RWPE1 (cell line): ENCODE measurements around the gene RDH8.

Source experiments
- CTCF ChIA-PET: fragments of 350-600 bp; sonication (Branson Sonifier 250); formaldehyde crosslinking; extraction: SDS; loops from one replicate; lab custom pipeline; 2021; lab: Yijun Ruan, JAX
- POLR2A ChIA-PET: fragments of 400-600 bp; formaldehyde crosslinking; extraction: SDS; loops from one replicate; lab custom pipeline; 2020; ENCODE audit warnings: antibody characterized with exemption; ENCODE audit not compliant: low non-redundant PET; lab: Yijun Ruan, JAX
- DNase-seq: peaks from one replicate; pipeline ENCODE4 v3.0.0; 2012; ENCODE audit warnings: low spot score
- H3K27ac ChIP-seq: fragments of 450-650 bp; 2 replicates; pipeline ENCODE4 v1.5.1; 2017
- CTCF ChIP-seq: fragments of 450-650 bp; conservative IDR thresholded peaks from 2 replicates; pipeline ENCODE4 v1.5.1; 2017; ENCODE audit warnings: low read depth, mild to moderate bottlenecking

The RDH8 gene

GRCh38 chr19:10008184-10008765 lies 5.0 kb upstream of the RDH8 start:
- POLR2A ChIA-PET, result no interaction called here

GRCh38 chr19:10009714-10010224 lies 3.5 kb upstream of the RDH8 start:
- DNase-seq, result peak; percentile 28
- ChIA-PET POLR2A (interaction anchor here (0.6 kb wide), 1 partner anchor 680 kb away, joined by 4 read pairs; no protein-coding TSS in a partner anchor), CTCF (interaction anchor here (0.6 kb wide), 1 partner anchor 18 kb away, joined by 3 read pairs; no protein-coding TSS in a partner anchor)
- H3K27ac ChIP-seq, result peak overlapping the region; percentile 87
- TF ChIP-seq CTCF, result no peak

More at GRCh38 chr19:10008184-10008765, 5.0 kb upstream of the RDH8 start:
- peak overlapping the region; percentile 87 for H3K27ac ChIP-seq
- CTCF ChIA-PET, result no interaction called here
- no peak for TF ChIP-seq CTCF
- DNase-seq, result no peak

GRCh38 chr19:10010247-10010691 lies 3.0 kb upstream of the RDH8 start, which contains the start of gene COL5A3:
Gene COL5A3, minus strand, starts transcription at chr19:10010504. Its CDS starts 119 bp downstream, at chr19:10010385.
- DNase-seq, result peak; percentile 70
- ChIA-PET CTCF (interaction anchor here (0.6 to 0.9 kb wide), 2 partner anchors 17 to 19 kb away, joined by 3 to 4 read pairs; no protein-coding TSS in a partner anchor), POLR2A (no interaction called here)

GRCh38 chr19:10010939-10011338 lies 2.3 kb upstream of the RDH8 start:
- CTCF ChIA-PET, result interaction anchor here (0.9 kb wide), 1 partner anchor 18 kb away, joined by 4 read pairs; no protein-coding TSS in a partner anchor
- TF ChIP-seq CTCF, result no peak
- POLR2A ChIA-PET, result no interaction called here
- H3K27ac ChIP-seq, result peak overlapping the region; percentile 87
- DNase-seq, result no peak

More at GRCh38 chr19:10010247-10010691, 3.0 kb upstream of the RDH8 start, which contains the start of gene COL5A3:
- peak within 1 kb of the TSS; percentile 87 for H3K27ac ChIP-seq
- no peak for TF ChIP-seq CTCF

GRCh38 chr19:10011974-10012373 lies 1.3 kb upstream of the RDH8 start:
- ChIA-PET POLR2A (no interaction called here), CTCF (interaction anchor here (0.6 kb wide), 1 partner anchor 12 kb away, joined by 8 read pairs; no protein-coding TSS in a partner anchor)
- DNase-seq, result no peak
- TF ChIP-seq CTCF, result no peak
- H3K27ac ChIP-seq, result peak overlapping the region; percentile 87; the same call in 1 of the 2 replicates

- no peak overlapping the region for H3K27ac ChIP-seq
- CTCF ChIA-PET, result interaction anchor here (1.0 kb wide), 2 partner anchors 14 kb away, joined by 3 to 8 read pairs; no protein-coding TSS in a partner anchor
- no peak for DNase-seq
- POLR2A ChIA-PET, result no interaction called here
- TF ChIP-seq CTCF, result no peak
Observed at GRCh38 chr19:10013834-10014618, 743 bp downstream of the RDH8 start.
